ENCODE measurements around the gene CDKL5.

CDKL5 gene

GRCh38 chrX:18455384-18455783, 30.0 kb downstream of the CDKL5 start:
- DNase-seq (ENCODE audit: low read depth in 1 of 2, low spot score in 1 of 2), result no peak

- DNase-seq (ENCODE audit: low read depth in 1 of 2, low spot score in 1 of 2), result no peak
These were observed 31.6 kb downstream of the CDKL5 start for GRCh38 chrX:18457000-18457399.

- DNase-seq (ENCODE audit: low read depth in 1 of 2, low spot score in 1 of 2), result no peak
These were observed 36.0 kb downstream of the CDKL5 start for GRCh38 chrX:18461431-18461830.

- no peak for DNase-seq (ENCODE audit: low read depth in 1 of 2, low spot score in 1 of 2)
These were observed 39.1 kb downstream of the CDKL5 start for GRCh38 chrX:18464499-18464898.

- DNase-seq (ENCODE audit: low read depth in 1 of 2, low spot score in 1 of 2), result no peak
These were observed 39.6 kb downstream of the CDKL5 start for GRCh38 chrX:18465051-18465450.

- DNase-seq (ENCODE audit: low read depth in 1 of 2, low spot score in 1 of 2), result no peak
These were observed 43.2 kb downstream of the CDKL5 start for GRCh38 chrX:18468599-18468998.

- no peak for DNase-seq (ENCODE audit: low read depth in 1 of 2, low spot score in 1 of 2)
These were observed 45.9 kb downstream of the CDKL5 start for GRCh38 chrX:18471296-18471695.

GRCh38 chrX:18490806-18491555, 65.6 kb downstream of the CDKL5 start:
- no peak for DNase-seq (ENCODE audit: low read depth in 1 of 2, low spot score in 1 of 2)

- DNase-seq (ENCODE audit: low read depth in 1 of 2, low spot score in 1 of 2), result no peak
These were observed 66.4 kb downstream of the CDKL5 start for GRCh38 chrX:18491587-18492340.

- no peak for DNase-seq (ENCODE audit: low read depth in 1 of 2, low spot score in 1 of 2)
These were observed 109.5 kb downstream of the CDKL5 start for GRCh38 chrX:18534949-18535348.

- DNase-seq (ENCODE audit: low read depth in 1 of 2, low spot score in 1 of 2), result no peak
These were observed 111.7 kb downstream of the CDKL5 start for GRCh38 chrX:18537068-18537467.

GRCh38 chrX:18537524-18537923, 112.1 kb downstream of the CDKL5 start:
- DNase-seq (ENCODE audit: low read depth in 1 of 2, low spot score in 1 of 2), result no peak

- no peak for DNase-seq (ENCODE audit: low read depth in 1 of 2, low spot score in 1 of 2)
These were observed 116.7 kb downstream of the CDKL5 start for GRCh38 chrX:18542131-18542530.

GRCh38 chrX:18542905-18543304, 117.5 kb downstream of the CDKL5 start:
- DNase-seq (ENCODE audit: low read depth in 1 of 2, low spot score in 1 of 2), result no peak

GRCh38 chrX:18543738-18544137, 118.3 kb downstream of the CDKL5 start:
- no peak for DNase-seq (ENCODE audit: low read depth in 1 of 2, low spot score in 1 of 2)

GRCh38 chrX:18545771-18546170, 120.4 kb downstream of the CDKL5 start:
- DNase-seq (ENCODE audit: low read depth in 1 of 2, low spot score in 1 of 2), result no peak

GRCh38 chrX:18548996-18549395, 123.6 kb downstream of the CDKL5 start:
- DNase-seq (ENCODE audit: low read depth in 1 of 2, low spot score in 1 of 2), result no peak

GRCh38 chrX:18549643-18550042, 124.2 kb downstream of the CDKL5 start:
- DNase-seq (ENCODE audit: low read depth in 1 of 2, low spot score in 1 of 2), result no peak

- DNase-seq (ENCODE audit: low read depth in 1 of 2, low spot score in 1 of 2), result no peak
These were observed 132.5 kb downstream of the CDKL5 start for GRCh38 chrX:18557879-18558278.

- no peak for DNase-seq (ENCODE audit: low read depth in 1 of 2, low spot score in 1 of 2)
These were observed 133.4 kb downstream of the CDKL5 start for GRCh38 chrX:18558799-18559198.

GRCh38 chrX:18561020-18561419, 135.6 kb downstream of the CDKL5 start:
- DNase-seq (ENCODE audit: low read depth in 1 of 2, low spot score in 1 of 2), result no peak

GRCh38 chrX:18565727-18566126, 140.3 kb downstream of the CDKL5 start:
- DNase-seq (ENCODE audit: low read depth in 1 of 2, low spot score in 1 of 2), result no peak

- DNase-seq (ENCODE audit: low read depth in 1 of 2, low spot score in 1 of 2), result no peak
These were observed 141.3 kb downstream of the CDKL5 start for GRCh38 chrX:18566748-18567147.

Data from activated T-helper 1 cell treated with anti-CD3 and anti-CD28 coated beads, Interleukin-2, amount 50 U/mL, for 16 hours (primary cell).